C4-2B (cell line): ENCODE measurements around the gene EIF3M.

Experiments used
- ZFX ChIP-seq: fragments of 450-650 bp; IDR thresholded peaks from 2 replicates; pipeline ENCODE4 v1.6.1; 2017
- TF ChIP-seq, protein P1 (sequence below): fragments of 450-650 bp; conservative IDR thresholded peaks from 2 replicates; pipeline ENCODE4 v1.5.1; 2017; ENCODE audit warnings: mild to moderate bottlenecking

DNA sequence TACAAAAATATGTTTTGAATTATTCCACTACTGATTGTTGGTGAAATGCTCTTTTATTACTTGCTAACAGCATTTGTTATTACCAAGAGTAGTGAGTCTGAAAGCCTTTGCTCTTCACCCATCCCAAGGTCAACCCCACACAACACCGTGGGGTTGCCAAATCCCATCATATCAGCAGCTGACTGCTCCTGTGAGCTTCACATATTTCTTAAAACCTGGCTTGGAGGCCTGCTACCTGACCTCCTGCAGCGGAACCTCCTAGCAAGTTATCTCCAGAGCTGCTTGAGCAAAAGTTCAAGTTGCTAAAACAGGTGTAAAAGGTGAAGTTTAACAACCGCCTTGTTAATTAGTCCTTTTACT is 20.1 kb upstream of the EIF3M start:
- TF ChIP-seq, protein P1, sequence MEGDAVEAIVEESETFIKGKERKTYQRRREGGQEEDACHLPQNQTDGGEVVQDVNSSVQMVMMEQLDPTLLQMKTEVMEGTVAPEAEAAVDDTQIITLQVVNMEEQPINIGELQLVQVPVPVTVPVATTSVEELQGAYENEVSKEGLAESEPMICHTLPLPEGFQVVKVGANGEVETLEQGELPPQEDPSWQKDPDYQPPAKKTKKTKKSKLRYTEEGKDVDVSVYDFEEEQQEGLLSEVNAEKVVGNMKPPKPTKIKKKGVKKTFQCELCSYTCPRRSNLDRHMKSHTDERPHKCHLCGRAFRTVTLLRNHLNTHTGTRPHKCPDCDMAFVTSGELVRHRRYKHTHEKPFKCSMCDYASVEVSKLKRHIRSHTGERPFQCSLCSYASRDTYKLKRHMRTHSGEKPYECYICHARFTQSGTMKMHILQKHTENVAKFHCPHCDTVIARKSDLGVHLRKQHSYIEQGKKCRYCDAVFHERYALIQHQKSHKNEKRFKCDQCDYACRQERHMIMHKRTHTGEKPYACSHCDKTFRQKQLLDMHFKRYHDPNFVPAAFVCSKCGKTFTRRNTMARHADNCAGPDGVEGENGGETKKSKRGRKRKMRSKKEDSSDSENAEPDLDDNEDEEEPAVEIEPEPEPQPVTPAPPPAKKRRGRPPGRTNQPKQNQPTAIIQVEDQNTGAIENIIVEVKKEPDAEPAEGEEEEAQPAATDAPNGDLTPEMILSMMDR, result no peak
- no peak for TF ChIP-seq ZFX
